Keratinocyte (primary cell): ENCODE results near the gene ABHD8. TPM values are rescaled to one million over a fixed set of nuclear protein-coding genes. Genes with fewer than 3 reads are reported as not detected.

ENCODE experiments used
- DNase-seq: peaks from one replicate; pipeline ENCODE4 v3.0.0-alpha.2; 2011; ENCODE audit warnings: low read depth, missing footprints, low spot score
- FAIRE-seq: peaks from 2 replicates; lab custom pipeline; 2011; peaks lifted over from hg19 to GRCh38; lab: Jason Lieb, UNC
- H2AFZ ChIP-seq: 2 replicates; pipeline ENCODE4 v1.6.0; 2012; ENCODE audit warnings: low read length, control low read depth, inconsistent platforms; ENCODE audit not compliant: control insufficient read depth
- H3K27ac ChIP-seq: 2 replicates; pipeline ENCODE4 v1.5.1; 2011; ENCODE audit warnings: low read length; ENCODE audit not compliant: control insufficient read depth, insufficient read depth
- H3K27me3 ChIP-seq: 3 replicates; pipeline ENCODE4 v1.6.0; 2011; ENCODE audit warnings: low read length; ENCODE audit not compliant: control insufficient read depth, insufficient read depth; ENCODE audit errors: extremely low read depth
- H3K36me3 ChIP-seq, 2 experiments: 2 replicates in 1 of 2; 3 replicates in 1 of 2; pipeline ENCODE4 v1.5.1; 2011; ENCODE audit warnings: low read length in 2 of 2, mild to moderate bottlenecking in 1 of 2; ENCODE audit not compliant: control insufficient read depth in 2 of 2, insufficient read depth in 2 of 2; ENCODE audit errors: extremely low read depth in 1 of 2
- H3K4me1 ChIP-seq: 3 replicates; pipeline ENCODE4 v1.5.1; 2011; ENCODE audit warnings: low read length; ENCODE audit not compliant: control insufficient read depth, insufficient read depth; ENCODE audit errors: extremely low read depth
- H3K4me2 ChIP-seq: 3 replicates; pipeline ENCODE4 v1.6.0; 2011; ENCODE audit warnings: low read depth, low read length; ENCODE audit not compliant: control insufficient read depth, insufficient read depth; ENCODE audit errors: extremely low read depth
- H3K4me3 ChIP-seq, 3 experiments: fragments of 200-600 bp in 1 of 3; sonication (generic) in 1 of 3; 2 replicates in 2 of 3; 3 replicates in 1 of 3; pipeline ENCODE4 v1.5.1; 2011 to 2016; ENCODE audit warnings: low read length in 3 of 3, mild to moderate bottlenecking in 3 of 3, control low read depth in 2 of 3, inconsistent platforms in 1 of 3, low read depth in 1 of 3, mixed read lengths in 1 of 3, mixed run types in 1 of 3, moderate library complexity in 1 of 3; ENCODE audit not compliant: control insufficient read depth in 2 of 3, insufficient read depth in 2 of 3; ENCODE audit errors: extremely low read depth in 1 of 3
- H3K79me2 ChIP-seq: 2 replicates; pipeline ENCODE4 v1.6.0; 2012; ENCODE audit warnings: low read length; ENCODE audit not compliant: control insufficient read depth, insufficient read depth
- H3K9ac ChIP-seq: 3 replicates; pipeline ENCODE4 v1.6.0; 2011; ENCODE audit warnings: low read length; ENCODE audit not compliant: control insufficient read depth, insufficient read depth; ENCODE audit errors: extremely low read depth
- H3K9me1 ChIP-seq: 3 replicates; pipeline ENCODE4 v1.6.0; 2011; ENCODE audit warnings: low read length; ENCODE audit not compliant: control insufficient read depth, insufficient read depth; ENCODE audit errors: extremely low read depth
- H3K9me3 ChIP-seq: 2 replicates; pipeline ENCODE4 v1.5.1; 2012; ENCODE audit warnings: low read depth, low read length; ENCODE audit not compliant: control insufficient read depth
- H4K20me1 ChIP-seq: 3 replicates; pipeline ENCODE4 v1.6.0; 2011; ENCODE audit warnings: low read length; ENCODE audit not compliant: control insufficient read depth, insufficient read depth; ENCODE audit errors: extremely low read depth
- CTCF ChIP-seq, 3 experiments: IDR thresholded peaks in 1 of 3; conservative IDR thresholded peaks in 1 of 3; optimal IDR thresholded peaks in 1 of 3; 2 replicates in 2 of 3; 3 replicates in 1 of 3; pipeline versions ENCODE3 to v1.5.1; 2011; ENCODE audit warnings: low read length in 3 of 3, mild to moderate bottlenecking in 3 of 3, moderate library complexity in 2 of 3, control low read depth in 1 of 3, inconsistent platforms in 1 of 3; ENCODE audit not compliant: insufficient read depth in 2 of 3; ENCODE audit errors: extremely low read depth in 1 of 3
- EZH2 ChIP-seq: IDR thresholded peaks from one replicate; pipeline ENCODE4 v1.6.1; 2012; ENCODE audit warnings: inconsistent platforms, mild to moderate bottlenecking, low read length, moderate library complexity
- dilution Hi-C: fragments of 300-500 bp; cut with MboI; formaldehyde crosslinking; loops from one replicate; pipeline ENCODE4 v1.7.0; 2020; ENCODE audit warnings: low sequenced_read_pairs; ENCODE audit not compliant: extremely low pct_ligation_motif_present
- polyA plus RNA-seq, 5 experiments: library from polyadenylated mRNA; depleted of rRNA in 3 of 5; stranded (reverse) in 3 of 5; stranded (forward) in 1 of 5; unstranded in 1 of 5; fragments of >200 nt; gene quantifications; 1 replicate in 1 of 5; 2 replicates in 3 of 5; 3 replicates in 1 of 5; pipeline versions ENCODE4 v1.2.1 to v1.2.3, GENCODE V29; 2011 to 2012; ENCODE audit warnings: missing spikeins in 2 of 5, low read depth in 1 of 5, low replicate concordance in 1 of 5

ABHD8 gene
- polyA plus RNA-seq, 1 donor (not counting 4 experiments of a cell fraction or from before 2014, with no cell fraction given) = 4.1 TPM

- dilution Hi-C loops = no loop called here
- FAIRE-seq (no peak), DNase-seq (no peak)
- TF ChIP-seq CTCF (optimal IDR thresholded peaks at IDR 0.05 in 1 of 3, IDR thresholded peaks at IDR 0.05 in 1 of 3, conservative IDR thresholded peaks at IDR 0.05 in 1 of 3; ENCODE audit: extremely low read depth in 1 of 3, insufficient read depth in 2 of 3, low read length in 3 of 3) (no peak), EZH2 (no peak)
- Histone ChIP-seq H4K20me1 (no peaks in the 10 kb centered on the region), H2AFZ (no peak overlapping the region), H3K9ac (no peak overlapping the region), H3K9me1 (no peaks in the 10 kb centered on the region), H3K4me1 (peaks cover 6% of the 10 kb centered on the region), H3K27me3 (no peaks in the 10 kb centered on the region), H3K27ac (no peak overlapping the region), H3K36me3 (no peaks in the 10 kb centered on the region), H3K79me2 (no peaks in the 10 kb centered on the region), H3K9me3 (no peaks in the 10 kb centered on the region), H3K4me2 (no peak overlapping the region), H3K4me3 (no peak overlapping the region)
Observed at GRCh38 chr19:17351815-17352435, 48.7 kb upstream of the ABHD8 start.

GRCh38 chr19:17348700-17349099 lies 45.5 kb upstream of the ABHD8 start:
- no peak for DNase-seq
- Histone ChIP-seq H3K4me3 (no peak overlapping the region), H3K27ac (no peak overlapping the region)

More at GRCh38 chr19:17348700-17349099, 45.5 kb upstream of the ABHD8 start:
- no peak for TF ChIP-seq CTCF (optimal IDR thresholded peaks at IDR 0.05 in 1 of 3, IDR thresholded peaks at IDR 0.05 in 1 of 3, conservative IDR thresholded peaks at IDR 0.05 in 1 of 3; ENCODE audit: extremely low read depth in 1 of 3, insufficient read depth in 2 of 3, low read length in 3 of 3)
- no peak for TF ChIP-seq EZH2
- FAIRE-seq = peak; percentile 60
- Histone ChIP-seq H3K79me2 (no peaks in the 10 kb centered on the region), H3K27me3 (no peaks in the 10 kb centered on the region), H3K9ac (no peak overlapping the region), H4K20me1 (no peaks in the 10 kb centered on the region), H3K36me3 (no peaks in the 10 kb centered on the region), H3K9me3 (no peaks in the 10 kb centered on the region), H3K4me1 (peaks cover 6% of the 10 kb centered on the region), H3K9me1 (no peaks in the 10 kb centered on the region), H3K4me2 (peak overlapping the region; percentile 60), H2AFZ (peak overlapping the region; percentile 48)
- dilution Hi-C loops = no loop called here
